Measurements from ENCODE around the gene NACC2. TPM values are rescaled to one million over a fixed set of nuclear protein-coding genes. Genes with fewer than 3 reads are reported as not detected.
A peak's percentile ranks its signal among the peaks of the same experiment; 100 is the strongest.
"Not testable (repeated sequence)": the region's sequence is repeated elsewhere in the genome, so short reads cannot be mapped to it uniquely, and the experiment has no call there.

The NACC2 gene
- polyA plus RNA-seq, 3 donors from 2014 or later = 2.1 to 6.2 (median 2.8) TPM

- no peak for DNase-seq
- Mint-ChIP-seq H3K36me3 (peaks cover 15 to 20% (median 19%) of the 10 kb centered on the region in 3 donors), H3K27ac (peak overlapping the region in 1 of 6 donors; percentile 32), H3K4me3 (no peak overlapping the region), H3K27me3 (ENCODE audit: low read depth in 3 of 3) (peaks cover 0 to 6% (median 4%) of the 10 kb centered on the region in 3 donors), H3K9me3 (peaks cover 4 to 19% (median 8%) of the 10 kb centered on the region in 6 donors), H3K4me1 (peaks cover 6 to 17% of the 10 kb centered on the region in 2 donors)
Observed at GRCh38 chr9:136031741-136032730, 63.1 kb downstream of the NACC2 start.

DNA sequence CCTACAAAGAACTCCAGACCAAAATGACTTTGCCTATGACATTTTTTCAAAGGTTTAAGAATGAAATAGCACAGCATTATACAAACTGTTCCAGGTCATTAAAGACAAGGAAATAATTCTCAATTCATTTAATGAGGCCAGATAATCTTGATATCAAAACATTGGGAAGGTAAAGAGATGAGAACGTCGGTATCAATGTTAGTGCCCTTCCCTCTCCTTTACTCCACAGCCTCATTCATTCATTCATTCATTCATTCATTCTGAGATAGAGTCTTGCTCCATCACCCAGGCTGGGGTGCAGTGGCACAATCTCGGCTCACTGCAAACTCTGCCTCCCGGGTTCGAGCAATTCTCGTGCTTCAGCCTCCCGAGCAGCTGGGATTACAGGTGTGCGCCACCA, 64.0 kb downstream of the NACC2 start:
- no peak overlapping the region for H3K4me3 Mint-ChIP-seq
- DNase-seq = no peak
- H3K36me3 Mint-ChIP-seq = peaks cover 7 to 14% (median 11%) of the 10 kb centered on the region in 3 donors
- peaks cover 6 to 24% of the 10 kb centered on the region in 2 donors for H3K4me1 Mint-ChIP-seq
- H3K9me3 Mint-ChIP-seq = peaks cover 0 to 10% (median under 1%) of the 10 kb centered on the region in 6 donors
- peaks cover 0 to 4% (median 4%) of the 10 kb centered on the region in 3 donors for H3K27me3 Mint-ChIP-seq (ENCODE audit: low read depth in 3 of 3)
- no peak overlapping the region for H3K27ac Mint-ChIP-seq

- H3K36me3 Mint-ChIP-seq = peaks cover 3 to 11% (median 7%) of the 10 kb centered on the region in 3 donors
- no peak for DNase-seq
- H3K9me3 Mint-ChIP-seq = no peaks in the 10 kb centered on the region
- H3K27me3 Mint-ChIP-seq (ENCODE audit: low read depth in 3 of 3) = peaks cover 2 to 4% (median 2%) of the 10 kb centered on the region in 3 donors
- H3K4me1 Mint-ChIP-seq = peaks cover 4 to 33% of the 10 kb centered on the region in 2 donors
- no peak overlapping the region for H3K27ac Mint-ChIP-seq
- no peak overlapping the region for H3K4me3 Mint-ChIP-seq
Observed at GRCh38 chr9:136029556-136029955, 65.5 kb downstream of the NACC2 start.

DNA sequence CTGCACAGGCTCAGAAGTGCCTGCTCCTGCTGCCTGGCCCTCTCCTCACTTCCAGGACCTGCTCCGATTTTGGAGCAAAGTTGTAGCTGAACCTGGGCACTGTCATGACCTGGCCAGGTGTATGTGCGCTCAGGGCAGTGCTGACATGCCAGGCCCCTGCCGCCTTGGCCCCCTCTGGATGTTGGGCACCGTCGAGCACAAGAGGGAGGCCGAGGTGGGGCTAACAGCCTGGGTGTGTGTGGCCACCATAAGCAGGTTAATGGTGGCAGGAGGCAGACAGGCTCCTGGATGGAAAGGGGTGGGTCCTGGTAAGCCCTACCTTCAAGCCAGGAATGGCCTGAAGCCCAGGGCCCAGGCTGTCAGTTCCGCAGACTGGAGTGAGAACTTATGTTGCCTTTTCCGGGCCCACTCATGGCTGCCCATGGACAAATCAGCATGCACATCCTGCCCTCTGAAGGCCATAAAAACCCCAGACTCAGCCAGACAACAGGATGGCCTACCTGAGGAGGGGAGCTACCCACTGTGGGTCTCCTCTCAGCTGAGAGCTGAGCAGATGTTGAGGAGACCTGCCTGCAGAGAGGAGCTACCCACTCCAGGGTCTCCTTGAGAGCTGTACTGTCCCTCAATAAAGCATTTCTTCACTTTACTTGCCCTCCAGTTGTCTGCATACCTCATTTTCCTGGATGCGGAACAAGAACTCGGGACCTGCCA, 66.2 kb downstream of the NACC2 start:
- H3K36me3 Mint-ChIP-seq = peaks cover 3 to 11% (median 11%) of the 10 kb centered on the region in 3 donors
- no peaks in the 10 kb centered on the region for H3K9me3 Mint-ChIP-seq
- no peak for DNase-seq
- peaks cover 4 to 40% of the 10 kb centered on the region in 2 donors for H3K4me1 Mint-ChIP-seq
- no peak overlapping the region for H3K27ac Mint-ChIP-seq
- H3K4me3 Mint-ChIP-seq = no peak overlapping the region
- peaks cover 2 to 3% (median 2%) of the 10 kb centered on the region in 3 donors for H3K27me3 Mint-ChIP-seq (ENCODE audit: low read depth in 3 of 3)

DNA sequence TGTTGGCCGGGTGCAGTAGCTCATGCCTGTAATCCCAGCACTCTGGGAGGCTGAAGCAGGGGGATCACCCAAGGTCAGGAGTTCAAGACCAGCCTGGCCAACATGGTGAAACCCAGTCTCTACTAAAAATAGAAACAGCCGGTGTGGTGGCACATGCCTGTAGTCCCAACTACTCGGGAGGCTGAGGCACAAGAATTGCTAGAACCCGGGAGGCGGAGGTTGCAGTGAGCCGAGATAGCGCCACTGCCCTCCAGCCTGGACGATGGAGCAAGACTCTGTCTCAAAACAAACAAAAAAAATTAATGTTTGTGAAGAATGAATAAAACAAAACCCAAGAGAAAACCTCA, 68.2 kb downstream of the NACC2 start:
- H3K4me1 Mint-ChIP-seq = peaks cover 7 to 38% of the 10 kb centered on the region in 2 donors
- not testable (repeated sequence) for DNase-seq; H3K27ac Mint-ChIP-seq; H3K4me3 Mint-ChIP-seq; H3K9me3 Mint-ChIP-seq; H3K27me3 Mint-ChIP-seq (ENCODE audit: low read depth in 3 of 3)
- peaks cover 0 to 11% (median 8%) of the 10 kb centered on the region in 3 donors for H3K36me3 Mint-ChIP-seq

GRCh38 chr9:136026266-136026942, 68.7 kb downstream of the NACC2 start:
- H3K4me3 Mint-ChIP-seq = no peak overlapping the region
- no peak for DNase-seq
- H3K27me3 Mint-ChIP-seq (ENCODE audit: low read depth in 3 of 3) = peaks cover 0 to 2% (median 0%) of the 10 kb centered on the region in 3 donors
- peak overlapping the region in 1 of 6 donors; percentile 42 for H3K27ac Mint-ChIP-seq
- H3K9me3 Mint-ChIP-seq = no peaks in the 10 kb centered on the region
- peaks cover 11 to 39% of the 10 kb centered on the region in 2 donors for H3K4me1 Mint-ChIP-seq
- H3K36me3 Mint-ChIP-seq = peaks cover 0 to 11% (median 10%) of the 10 kb centered on the region in 3 donors

- peak overlapping the region in 1 of 6 donors; percentile 11 for H3K27ac Mint-ChIP-seq
- peaks cover 0 to 7% (median 6%) of the 10 kb centered on the region in 3 donors for H3K36me3 Mint-ChIP-seq
- DNase-seq = no peak
- no peaks in the 10 kb centered on the region for H3K9me3 Mint-ChIP-seq
- no peak overlapping the region for H3K4me3 Mint-ChIP-seq
- peaks cover 18 to 48% of the 10 kb centered on the region in 2 donors for H3K4me1 Mint-ChIP-seq
- H3K27me3 Mint-ChIP-seq (ENCODE audit: low read depth in 3 of 3) = peaks cover 0 to 2% (median 1%) of the 10 kb centered on the region in 3 donors
Observed at GRCh38 chr9:136025481-136025880, 69.6 kb downstream of the NACC2 start.

DNA sequence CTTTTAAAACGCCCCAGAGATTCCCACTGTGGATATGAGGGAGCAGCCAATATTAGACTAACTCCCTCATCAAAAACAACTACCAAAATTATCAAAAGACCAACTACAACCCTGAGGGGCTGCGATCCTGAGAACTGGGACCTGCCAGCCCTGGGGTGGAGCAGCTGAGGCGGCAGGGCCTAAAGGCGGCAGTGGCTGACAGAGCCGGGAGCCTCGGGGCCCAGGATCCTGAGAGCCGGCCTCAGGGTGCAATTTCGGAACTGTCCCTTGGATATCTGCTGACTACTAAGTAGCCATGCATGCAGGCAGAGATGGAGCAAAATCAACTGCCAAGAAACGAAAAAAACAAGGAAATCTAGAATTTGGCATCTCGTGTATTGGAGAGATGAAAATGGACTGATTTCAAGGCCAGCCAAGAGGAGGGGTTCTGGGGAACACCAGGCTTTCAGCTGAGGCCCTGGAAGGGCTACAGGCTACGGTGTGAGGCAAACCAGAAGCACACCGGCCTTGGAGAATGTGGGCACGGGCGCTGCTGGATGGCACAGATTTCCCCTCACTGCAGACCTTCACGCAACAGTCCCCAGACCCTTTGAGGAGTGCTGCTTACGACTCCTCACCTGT, 70.3 kb downstream of the NACC2 start:
- Mint-ChIP-seq H3K27me3 (ENCODE audit: low read depth in 3 of 3) (peaks cover 0 to 2% (median 2%) of the 10 kb centered on the region in 3 donors), H3K9me3 (no peaks in the 10 kb centered on the region), H3K4me3 (no peak overlapping the region), H3K36me3 (peaks cover 0 to 7% (median 6%) of the 10 kb centered on the region in 3 donors), H3K27ac (peak overlapping the region in 1 of 6 donors; percentile 7), H3K4me1 (peaks cover 25 to 54% of the 10 kb centered on the region in 2 donors)
- no peak for DNase-seq

GRCh38 chr9:136024286-136024685, 70.8 kb downstream of the NACC2 start:
- no peaks in the 10 kb centered on the region for H3K9me3 Mint-ChIP-seq
- H3K27ac Mint-ChIP-seq = no peak overlapping the region
- H3K4me3 Mint-ChIP-seq = no peak overlapping the region
- H3K27me3 Mint-ChIP-seq (ENCODE audit: low read depth in 3 of 3) = peaks cover 0 to 2% (median 2%) of the 10 kb centered on the region in 3 donors
- peaks cover 0 to 7% (median 6%) of the 10 kb centered on the region in 3 donors for H3K36me3 Mint-ChIP-seq
- no peak for DNase-seq
- peaks cover 25 to 54% of the 10 kb centered on the region in 2 donors for H3K4me1 Mint-ChIP-seq

DNA sequence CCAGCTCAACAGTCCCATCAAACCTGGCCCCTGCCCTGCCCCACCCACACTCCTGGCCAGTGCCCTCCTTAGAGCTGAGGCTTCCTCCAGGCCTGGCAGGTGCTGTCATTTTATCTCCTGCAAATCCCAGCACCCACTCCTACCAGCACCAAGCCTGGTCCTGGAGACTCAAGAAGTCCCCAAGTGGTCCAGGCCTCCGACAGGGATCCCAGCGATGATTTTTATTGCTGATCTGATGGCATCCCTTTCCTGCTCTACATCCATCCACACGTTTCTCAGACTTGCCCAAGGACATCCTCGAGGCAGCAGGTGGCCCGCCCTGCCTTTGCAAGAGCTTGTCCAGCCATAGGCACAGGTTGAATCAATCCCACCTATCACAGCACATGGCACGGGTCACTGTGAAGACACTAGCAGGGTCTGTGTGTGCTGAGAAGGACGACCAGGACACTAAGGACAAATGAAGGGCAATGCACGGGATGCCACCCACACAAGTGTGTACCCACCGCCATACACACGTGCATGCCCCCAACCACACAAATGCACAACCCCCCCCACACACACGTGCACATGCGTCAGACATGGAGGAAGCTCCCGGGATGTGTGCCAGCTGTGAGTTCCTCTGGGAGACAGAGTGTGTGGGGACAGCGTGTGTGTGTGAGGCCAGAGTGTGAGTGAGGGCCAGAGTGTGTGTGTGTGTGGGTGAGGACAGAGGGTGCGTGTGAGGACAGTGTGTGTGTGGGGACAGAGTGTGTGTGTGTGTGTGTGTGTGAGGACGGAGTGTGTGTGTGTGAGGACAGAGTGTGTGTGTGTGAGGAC, 71.5 kb downstream of the NACC2 start:
- Mint-ChIP-seq H3K27me3 (ENCODE audit: low read depth in 3 of 3) (peaks cover 0 to 2% (median 2%) of the 10 kb centered on the region in 3 donors), H3K27ac (peak overlapping the region in 1 of 6 donors; percentile 46), H3K4me1 (peaks cover 25 to 54% of the 10 kb centered on the region in 2 donors), H3K9me3 (no peaks in the 10 kb centered on the region), H3K4me3 (no peak overlapping the region), H3K36me3 (peaks cover 0 to 7% (median 6%) of the 10 kb centered on the region in 3 donors)
- DNase-seq = no peak

GRCh38 chr9:136022731-136023409, 72.2 kb downstream of the NACC2 start:
- DNase-seq = no peak
- Mint-ChIP-seq H3K27ac (no peak overlapping the region), H3K36me3 (peaks cover 0 to 7% (median 6%) of the 10 kb centered on the region in 3 donors), H3K4me3 (no peak overlapping the region), H3K27me3 (ENCODE audit: low read depth in 3 of 3) (peaks cover 0 to 2% (median 2%) of the 10 kb centered on the region in 3 donors), H3K4me1 (peaks cover 25 to 54% of the 10 kb centered on the region in 2 donors), H3K9me3 (no peaks in the 10 kb centered on the region)
